LNCaP clone FGC (cell line): ENCODE measurements around the gene FAM114A1.

Experiments
- DNase-seq: peaks from one replicate; pipeline ENCODE4 v3.0.0-alpha.2; 2011; ENCODE audit warnings: low read depth
- H3K4me3 ChIP-seq: 2 replicates; pipeline ENCODE4 v1.5.1; 2011; ENCODE audit warnings: mild to moderate bottlenecking, low read depth, low read length, control low read depth
- CTCF ChIP-seq: IDR thresholded peaks from 2 replicates; pipeline ENCODE4 v1.5.1; 2012; ENCODE audit warnings: mild to moderate bottlenecking; ENCODE audit not compliant: control insufficient read depth, insufficient read depth; ENCODE audit errors: extremely low read depth

The FAM114A1 gene

DNA sequence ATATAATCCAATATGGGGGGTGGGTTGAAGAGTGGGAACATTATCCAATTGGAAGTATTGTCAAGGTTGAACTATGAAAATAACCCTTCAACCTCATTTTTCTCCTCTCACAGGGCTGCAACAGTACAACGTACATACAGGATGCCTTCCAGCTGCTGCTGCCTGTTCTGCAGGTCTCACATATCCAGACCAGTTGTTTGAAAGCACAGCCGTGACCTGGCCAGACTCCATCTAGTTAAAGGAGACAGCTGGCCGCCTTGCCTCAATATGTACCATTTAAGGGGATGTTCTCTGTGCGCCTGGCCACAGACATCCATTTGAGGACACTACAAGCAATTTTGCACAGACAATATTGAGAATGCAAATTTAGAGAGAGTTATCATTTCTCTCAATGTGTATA is 75.7 kb downstream of the FAM114A1 start:
- H3K4me3 ChIP-seq: no peak overlapping the region
- DNase-seq: no peak
- TF ChIP-seq CTCF: no peak

- no peak overlapping the region for H3K4me3 ChIP-seq
- DNase-seq: no peak
- TF ChIP-seq CTCF: no peak
These were observed 76.8 kb downstream of the FAM114A1 start for GRCh38 chr4:38944440-38944839.

GRCh38 chr4:38946919-38947318 is 79.3 kb downstream of the FAM114A1 start:
- no peak overlapping the region for H3K4me3 ChIP-seq
- no peak for TF ChIP-seq CTCF
- DNase-seq: no peak

GRCh38 chr4:38948551-38948950 is 80.9 kb downstream of the FAM114A1 start:
- DNase-seq: no peak
- TF ChIP-seq CTCF: no peak
- H3K4me3 ChIP-seq: no peak overlapping the region

GRCh38 chr4:38949411-38950051 is 81.9 kb downstream of the FAM114A1 start:
- H3K4me3 ChIP-seq: no peak overlapping the region
- TF ChIP-seq CTCF: no peak
- no peak for DNase-seq

DNA sequence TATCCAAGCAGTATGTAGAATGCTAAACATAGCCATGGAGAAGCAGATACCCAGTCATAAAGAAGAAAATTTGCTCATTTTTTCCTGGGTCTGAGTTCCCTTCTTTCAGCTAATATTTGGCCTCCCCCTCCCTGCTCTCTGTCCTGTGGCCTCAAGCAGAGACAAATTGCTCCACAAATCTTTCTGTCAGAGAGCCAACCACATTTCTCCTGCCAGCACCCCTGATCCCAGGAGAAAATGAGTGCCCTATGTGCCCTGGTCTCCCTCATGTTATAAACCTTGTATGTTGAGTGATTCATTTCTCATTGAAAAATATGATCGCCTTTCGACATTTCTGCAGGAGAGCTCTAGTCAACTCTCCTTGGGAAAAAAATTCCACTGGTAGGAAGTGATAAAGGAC is 82.6 kb downstream of the FAM114A1 start:
- TF ChIP-seq CTCF: no peak
- DNase-seq: no peak
- no peak overlapping the region for H3K4me3 ChIP-seq

GRCh38 chr4:38950734-38951133 is 83.1 kb downstream of the FAM114A1 start:
- TF ChIP-seq CTCF: no peak
- no peak overlapping the region for H3K4me3 ChIP-seq
- no peak for DNase-seq
